B cell (primary cell): ENCODE results near the gene RHOG. TPM values are rescaled to one million over a fixed set of nuclear protein-coding genes. Genes with fewer than 3 reads are reported as not detected.

Experiments
- ATAC-seq: fragments of 200-7000 bp; cut with Tn5 transposase; one replicate; pipeline ENCODE4 v1.10.0; 2021; ENCODE audit warnings: low read depth, mild to moderate bottlenecking, moderate number of reproducible peaks, moderate library complexity
- CTCF ChIA-PET: fragments of 350-600 bp; sonication (Branson Sonifier 250); formaldehyde crosslinking; loops from one replicate; lab custom pipeline; 2021; ENCODE audit warnings: antibody characterized with exemption, inconsistent platforms; lab: Charles Lee
- POLR2A ChIA-PET: fragments of 350-600 bp; sonication (Branson Sonifier 250); formaldehyde crosslinking; loops from one replicate; lab custom pipeline; 2021; ENCODE audit warnings: antibody characterized with exemption; lab: Charles Lee
- DNase-seq: peaks from one replicate; pipeline ENCODE4 v3.0.0; 2013
- H2AFZ ChIP-seq: 2 replicates; pipeline ENCODE4 v1.6.1; 2012; ENCODE audit warnings: mild to moderate bottlenecking, low read depth, low read length; ENCODE audit not compliant: insufficient read depth, poor library complexity, severe bottlenecking
- H3K27ac ChIP-seq, 2 donors: 1 replicate in 1 of 2; 2 replicates in 1 of 2; pipeline ENCODE4 v1.5.1; 2012 to 2013; ENCODE audit warnings: low read length in 2 of 2, mild to moderate bottlenecking in 2 of 2, moderate library complexity in 1 of 2
- H3K27me3 ChIP-seq, 4 experiments: fragments of 200-600 bp in 1 of 4; sonication (generic) in 1 of 4; replicated peaks in 1 of 4; 1 replicate in 2 of 4; 2 replicates in 2 of 4; pipeline versions ENCODE4 v1.6.1 to v1.7.0; 2013 to 2016; ENCODE audit warnings: low read length in 3 of 4, mild to moderate bottlenecking in 2 of 4, mixed read lengths in 1 of 4, moderate library complexity in 1 of 4; ENCODE audit not compliant: insufficient read depth in 4 of 4, control insufficient read depth in 3 of 4; ENCODE audit errors: control extremely low read depth in 1 of 4
- H3K36me3 ChIP-seq, 2 experiments: replicated peaks in 1 of 2; 1 replicate in 1 of 2; 2 replicates in 1 of 2; pipeline versions ENCODE4 v1.6.1 to v1.7.1; 2013; ENCODE audit warnings: low read length in 1 of 2; ENCODE audit not compliant: insufficient read depth in 2 of 2, control insufficient read depth in 1 of 2; ENCODE audit errors: control extremely low read depth in 1 of 2, extremely low read depth in 1 of 2
- H3K4me1 ChIP-seq, 2 donors: fragments of 200-600 bp in 1 of 2; sonication (generic) in 1 of 2; 1 replicate in 1 of 2; 2 replicates in 1 of 2; pipeline versions ENCODE4 v1.5.1 to v1.6.1; 2013 to 2017; ENCODE audit warnings: low read length in 2 of 2; ENCODE audit not compliant: control insufficient read depth in 2 of 2, insufficient read depth in 2 of 2
- H3K4me2 ChIP-seq: replicated peaks from 2 replicates; pipeline ENCODE3; 2012; ENCODE audit warnings: mild to moderate bottlenecking, low read depth, low read length; ENCODE audit not compliant: poor library complexity, severe bottlenecking
- H3K4me3 ChIP-seq, 5 experiments: fragments of 200-600 bp in 1 of 5; sonication (generic) in 1 of 5; 1 replicate in 3 of 5; 2 replicates in 2 of 5; pipeline versions ENCODE4 v1.5.1 to v1.7.0; 2011 to 2016; ENCODE audit warnings: low read length in 4 of 5, mild to moderate bottlenecking in 4 of 5, low read depth in 2 of 5, control low read depth in 1 of 5, moderate library complexity in 1 of 5; ENCODE audit not compliant: insufficient read depth in 1 of 5; ENCODE audit errors: control extremely low read depth in 1 of 5, extremely low read depth in 1 of 5
- H3K79me2 ChIP-seq: fragments of 200-600 bp; sonication (generic); one replicate; pipeline ENCODE4 v1.6.0; 2016; ENCODE audit warnings: low read length; ENCODE audit not compliant: control insufficient read depth, insufficient read depth
- H3K9ac ChIP-seq: fragments of 200-600 bp; sonication (generic); 2 replicates; pipeline ENCODE4 v1.6.1; 2017; ENCODE audit warnings: mild to moderate bottlenecking, low read length, moderate library complexity
- H3K9me3 ChIP-seq, 3 donors: one replicate each; pipeline versions ENCODE4 v1.6.1 to v1.7.1; 2013; ENCODE audit warnings: low read length in 2 of 3; ENCODE audit not compliant: control insufficient read depth in 2 of 3, insufficient read depth in 1 of 3; ENCODE audit errors: control extremely low read depth in 1 of 3
- H4K20me1 ChIP-seq: 2 replicates; pipeline ENCODE4 v1.6.0; 2012; ENCODE audit warnings: mild to moderate bottlenecking, low read length; ENCODE audit not compliant: insufficient read depth, control insufficient read depth, poor library complexity, severe bottlenecking
- H3K27ac Mint-ChIP-seq: one replicate; pipeline ENCODE4 v1.8.0; 2021; ENCODE audit warnings: mixed read lengths
- H3K27me3 Mint-ChIP-seq: one replicate; pipeline ENCODE4 v1.8.0; 2021; ENCODE audit warnings: mixed read lengths
- H3K4me1 Mint-ChIP-seq: one replicate; pipeline ENCODE4 v1.8.0; 2021; ENCODE audit warnings: mixed read lengths
- H3K4me3 Mint-ChIP-seq: one replicate; pipeline ENCODE4 v1.8.0; 2021; ENCODE audit warnings: mixed read lengths
- H3K9me3 Mint-ChIP-seq: one replicate; pipeline ENCODE4 v1.8.0; 2022; ENCODE audit warnings: mixed read lengths; ENCODE audit not compliant: insufficient read depth
- CTCF ChIP-seq: fragments of 200-600 bp; IDR thresholded peaks from one replicate; pipeline ENCODE4 v1.8.0; 2022; ENCODE audit warnings: antibody characterized with exemption, mild to moderate bottlenecking
- EZH2 ChIP-seq: IDR thresholded peaks from 2 replicates; pipeline ENCODE4 v1.6.1; 2012; ENCODE audit warnings: borderline replicate concordance, low read depth, mild to moderate bottlenecking, moderate library complexity, low read length; ENCODE audit not compliant: insufficient read depth, poor library complexity, severe bottlenecking
- WGBS: methylation state at CpG from one replicate; pipeline ENCODE4 v1.1.5; 2013; ENCODE audit warnings: missing lambda C conversion rate; ENCODE audit not compliant: insufficient coverage; 5-methylcytosine and 5-hydroxymethylcytosine counted together
- intact Hi-C: fragments of 100-400 bp; cut with micrococcal nuclease; formaldehyde crosslinking; loops from one replicate; pipeline ENCODE4 v1.10.0; 2022
- polyA plus RNA-seq: library from polyadenylated mRNA; depleted of rRNA; stranded (reverse); fragments of >200 nt; gene quantifications from 2 replicates; pipeline ENCODE4 v1.2.3, GENCODE V29; 2012
- total RNA-seq, 2 donors: library from RNA; stranded (reverse); fragments of 120-200 nt in 1 of 2; gene quantifications; 1 replicate in 1 of 2; 2 replicates in 1 of 2; pipeline versions ENCODE4 v1.2.3 to v1.2.4, GENCODE V29; 2013 to 2022

RHOG gene
- total and polyA plus RNA-seq, 2 donors (not counting 1 experiment from before 2014, with no cell fraction given), result 102 to 141 TPM

- DNase-seq, result no peak
- H3K79me2 ChIP-seq, result peaks cover 9% of the 10 kb centered on the region
- intact Hi-C loops, result no loop called here
- CTCF ChIA-PET, result interaction anchor here (1.8 to 6.5 kb wide), 4 partner anchors 14 to 250 kb away, joined by 7 to 33 read pairs (median 14); partner anchors contain the start of genes PGAP2 and RHOG
- H3K9ac ChIP-seq, result no peak overlapping the region
- WGBS, result 98% methylated on average over 6 of the region's 7 CpGs
- Mint-ChIP-seq H3K9me3 (no peaks in the 10 kb centered on the region), H3K27me3 (no peaks in the 10 kb centered on the region), H3K4me1 (peaks cover 20% of the 10 kb centered on the region), H3K27ac (no peak overlapping the region), H3K4me3 (no peak overlapping the region)
- H3K36me3 ChIP-seq, result peaks cover 0 to 23% of the 10 kb centered on the region in 2 experiments
- H3K4me2 ChIP-seq, result no peak overlapping the region
- H4K20me1 ChIP-seq, result peaks cover 8% of the 10 kb centered on the region
- POLR2A ChIA-PET, result no interaction called here
- H2AFZ ChIP-seq, result no peak overlapping the region
- ATAC-seq, result no peak
- no peaks in the 10 kb centered on the region for H3K9me3 ChIP-seq
- peaks cover 13 to 15% of the 10 kb centered on the region in 2 donors for H3K4me1 ChIP-seq
- H3K27me3 ChIP-seq, result no peaks in the 10 kb centered on the region
- TF ChIP-seq CTCF (no peak), EZH2 (no peak)
- H3K4me3 ChIP-seq, result no peak overlapping the region
- no peak overlapping the region for H3K27ac ChIP-seq
Measured at GRCh38 chr11:3822312-3822711, 18.4 kb downstream of the RHOG start.

GRCh38 chr11:3820971-3821370, 19.8 kb downstream of the RHOG start:
- H3K9me3 ChIP-seq, result no peaks in the 10 kb centered on the region
- POLR2A ChIA-PET, result interaction anchor here (0.6 to 0.7 kb wide), 2 partner anchors 13 to 18 kb away, joined by 4 to 5 read pairs; partner anchors contain the start of gene PGAP2
- WGBS, result 100% methylated on average over 2 of the region's 2 CpGs
- no peak overlapping the region for H3K27ac ChIP-seq
- H3K36me3 ChIP-seq, result peaks cover 0 to 11% of the 10 kb centered on the region in 2 experiments
- H3K79me2 ChIP-seq, result peaks cover 9% of the 10 kb centered on the region
- H2AFZ ChIP-seq, result no peak overlapping the region
- no peaks in the 10 kb centered on the region for H4K20me1 ChIP-seq
- TF ChIP-seq CTCF (no peak), EZH2 (no peak)
- H3K27ac Mint-ChIP-seq, result no peak overlapping the region
- intact Hi-C loops, result no loop called here
- H3K27me3 ChIP-seq, result no peaks in the 10 kb centered on the region
- ATAC-seq (no peak), DNase-seq (no peak)
- peaks cover 13 to 15% of the 10 kb centered on the region in 2 donors for H3K4me1 ChIP-seq
- no peak overlapping the region for H3K4me3 Mint-ChIP-seq
- no peaks in the 10 kb centered on the region for H3K9me3 Mint-ChIP-seq
- CTCF ChIA-PET, result interaction anchor here (1.4 to 6.5 kb wide), 5 partner anchors 11 to 251 kb away, joined by 5 to 33 read pairs (median 8); partner anchors contain the start of genes PGAP2 and RHOG
- no peaks in the 10 kb centered on the region for H3K27me3 Mint-ChIP-seq
- no peak overlapping the region for H3K4me3 ChIP-seq
- peaks cover 19% of the 10 kb centered on the region for H3K4me1 Mint-ChIP-seq
- H3K4me2 ChIP-seq, result no peak overlapping the region
- no peak overlapping the region for H3K9ac ChIP-seq
